C4-2B (cell line): ENCODE measurements around the gene PMAIP1.

Experiments used
- CTCF ChIP-seq: fragments of 450-650 bp; conservative IDR thresholded peaks from 2 replicates; pipeline ENCODE4 v1.5.1; 2017; ENCODE audit warnings: mild to moderate bottlenecking
- ZFX ChIP-seq: fragments of 450-650 bp; IDR thresholded peaks from 2 replicates; pipeline ENCODE4 v1.6.1; 2017

DNA sequence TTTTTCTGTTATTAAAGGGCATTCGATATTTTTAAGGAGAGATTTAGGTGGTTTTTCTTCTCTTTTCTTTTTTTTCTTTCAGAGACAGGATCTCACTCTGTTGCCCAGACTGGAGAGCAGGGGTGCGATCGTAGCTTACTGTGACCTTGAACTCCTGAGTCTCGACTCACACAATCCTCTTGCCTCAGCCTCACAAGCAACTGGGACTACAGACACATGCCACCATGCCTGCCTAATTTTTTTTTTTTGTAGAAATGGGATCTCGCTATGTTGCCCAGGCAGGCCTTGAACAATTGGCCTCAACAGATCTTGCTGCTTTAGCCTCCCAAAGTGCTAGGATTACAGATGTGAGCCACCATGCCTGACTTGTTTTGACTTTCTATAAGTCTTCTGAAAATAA, 26.3 kb downstream of the PMAIP1 start:
- no peak for TF ChIP-seq CTCF
- no peak for TF ChIP-seq ZFX
